Erythroblast (primary cell): ENCODE data around the gene PNPLA7.

Source experiments
- GATA1 ChIP-seq: IDR thresholded peaks from 2 replicates; pipeline ENCODE4 v1.6.1; 2011; ENCODE audit warnings: low read depth, mild to moderate bottlenecking, control low read depth, low read length, moderate library complexity
- POLR2A ChIP-seq: IDR thresholded peaks from 2 replicates; pipeline ENCODE4 v1.6.1; 2011; ENCODE audit warnings: mild to moderate bottlenecking, low read length

DNA sequence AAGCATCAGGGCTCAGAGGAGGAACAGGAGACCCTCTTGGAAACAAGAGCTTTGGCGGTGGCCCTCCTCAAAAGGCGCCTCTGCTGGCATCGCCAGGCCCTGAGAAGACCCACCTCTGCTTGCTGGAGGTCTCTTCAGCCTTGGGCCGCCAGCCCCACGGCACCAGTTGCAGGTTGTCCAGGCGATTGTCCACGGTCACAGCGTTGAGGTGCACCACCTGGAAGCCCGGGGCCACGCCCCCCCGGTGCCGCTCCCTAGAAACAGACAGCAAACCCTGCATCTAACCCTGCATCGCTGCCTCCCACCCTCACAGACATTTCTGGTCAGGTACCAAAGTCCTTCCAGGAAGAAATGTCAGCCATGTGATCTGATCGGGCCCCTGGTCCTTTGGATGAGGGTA is 36.7 kb upstream of the PNPLA7 start:
- no peak for TF ChIP-seq POLR2A
- TF ChIP-seq GATA1 = no peak
